ENCODE results near the gene CEP63.
A peak's percentile ranks its signal among the peaks of the same experiment; 100 is the strongest.

CEP63 gene

DNA sequence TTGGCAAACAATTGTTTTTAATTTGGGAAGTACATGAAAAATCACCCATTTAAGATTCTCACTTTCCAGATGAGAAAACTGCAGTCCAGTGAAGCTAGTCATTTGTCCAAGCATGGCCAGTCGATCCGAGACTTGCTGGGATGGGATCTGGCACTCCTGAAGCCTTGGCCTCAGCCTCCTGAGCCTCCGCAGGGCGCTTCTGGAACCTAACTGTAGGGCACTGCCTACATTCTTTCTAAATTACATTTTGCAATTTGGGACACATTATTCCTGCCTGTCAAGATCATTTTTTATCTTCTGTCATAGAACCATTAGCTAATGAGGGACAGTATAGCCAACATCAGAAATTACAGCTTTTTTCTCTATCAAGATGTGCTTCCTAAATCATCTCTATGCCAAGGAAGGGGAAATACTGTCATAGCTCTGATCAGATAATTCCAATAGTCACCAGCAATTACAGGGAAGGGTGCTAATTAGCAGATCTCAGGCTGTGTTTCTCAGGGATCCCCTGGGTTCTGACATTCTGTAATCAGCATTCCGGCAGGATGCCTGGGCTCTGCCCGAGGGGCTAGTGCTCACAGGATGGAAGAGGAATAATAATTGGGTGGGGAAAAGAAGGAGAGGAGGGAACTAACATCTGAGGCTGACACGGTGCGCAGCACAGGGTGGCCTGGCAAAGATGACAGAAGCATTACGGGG lies 28.3 kb upstream of the CEP63 start:
- no peak overlapping the region for H3K4me3 ChIP-seq (ENCODE audit: low read length)
- H3K4me1 ChIP-seq (ENCODE audit: control insufficient read depth, insufficient read depth, low read length) = peaks cover 2% of the 10 kb centered on the region
- no peak overlapping the region for H3K27ac ChIP-seq (ENCODE audit: low read depth, low read length)
- H3K36me3 ChIP-seq (ENCODE audit: control insufficient read depth, insufficient read depth, low read length) = no peaks in the 10 kb centered on the region
- no peaks in the 10 kb centered on the region for H3K27me3 ChIP-seq (ENCODE audit: control insufficient read depth, insufficient read depth, low read length)
- H3K9ac ChIP-seq (ENCODE audit: low read length) = no peak overlapping the region

DNA sequence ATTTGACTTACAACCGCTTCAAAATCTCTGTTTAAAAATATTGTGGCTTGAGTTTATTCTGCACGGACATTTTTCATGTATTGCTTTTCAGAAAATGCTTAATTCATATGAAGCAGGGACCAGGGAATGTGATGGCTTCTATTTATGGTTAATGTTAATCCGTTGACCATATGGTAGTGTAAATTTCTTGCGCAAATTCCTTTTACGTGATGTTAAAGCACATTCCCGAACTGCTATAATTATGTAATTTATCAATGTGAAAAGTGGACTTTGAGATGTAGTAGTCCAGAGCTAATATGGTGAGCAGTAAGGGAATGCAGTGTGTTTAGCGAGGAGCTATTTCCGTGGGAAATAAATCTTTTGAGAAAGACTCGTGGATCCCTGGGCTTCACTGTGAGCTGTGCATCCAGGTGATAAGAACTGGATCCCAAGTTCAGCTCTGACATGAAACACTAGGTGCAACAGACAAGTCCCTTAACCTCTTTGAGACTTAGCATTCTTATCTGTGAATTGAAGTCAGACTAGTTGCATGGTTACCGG lies 27.4 kb upstream of the CEP63 start:
- no peaks in the 10 kb centered on the region for H3K36me3 ChIP-seq (ENCODE audit: control insufficient read depth, insufficient read depth, low read length)
- H3K4me3 ChIP-seq (ENCODE audit: low read length) = no peak overlapping the region
- no peak overlapping the region for H3K27ac ChIP-seq (ENCODE audit: low read depth, low read length)
- peaks cover 11% of the 10 kb centered on the region for H3K4me1 ChIP-seq (ENCODE audit: control insufficient read depth, insufficient read depth, low read length)
- H3K27me3 ChIP-seq (ENCODE audit: control insufficient read depth, insufficient read depth, low read length) = no peaks in the 10 kb centered on the region
- no peak overlapping the region for H3K9ac ChIP-seq (ENCODE audit: low read length)

DNA sequence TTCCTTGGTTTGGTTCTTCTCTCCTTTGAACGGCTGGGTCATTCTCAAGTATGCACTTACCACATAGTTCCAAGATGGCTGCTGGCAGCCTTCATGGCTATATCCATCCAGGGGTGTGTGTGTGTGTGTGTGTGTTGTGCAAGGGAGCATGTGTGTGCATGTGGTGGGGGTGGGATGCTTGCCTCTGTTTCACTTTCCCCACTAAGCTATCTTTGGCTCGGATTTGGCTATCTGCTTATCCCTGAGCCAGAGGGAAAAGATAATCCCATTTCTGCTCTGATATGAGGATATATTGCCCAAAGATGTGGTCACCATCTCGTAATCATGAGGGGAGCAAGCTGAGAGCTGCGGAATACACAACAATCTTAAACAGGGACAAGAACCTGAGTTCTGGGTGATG lies 26.3 kb upstream of the CEP63 start:
- Histone ChIP-seq H3K36me3 (ENCODE audit: control insufficient read depth, insufficient read depth, low read length) (no peaks in the 10 kb centered on the region), H3K9ac (ENCODE audit: low read length) (no peak overlapping the region), H3K27me3 (ENCODE audit: control insufficient read depth, insufficient read depth, low read length) (no peaks in the 10 kb centered on the region), H3K4me3 (ENCODE audit: low read length) (no peak overlapping the region), H3K27ac (ENCODE audit: low read depth, low read length) (no peak overlapping the region), H3K4me1 (ENCODE audit: control insufficient read depth, insufficient read depth, low read length) (peaks cover 16% of the 10 kb centered on the region)

DNA sequence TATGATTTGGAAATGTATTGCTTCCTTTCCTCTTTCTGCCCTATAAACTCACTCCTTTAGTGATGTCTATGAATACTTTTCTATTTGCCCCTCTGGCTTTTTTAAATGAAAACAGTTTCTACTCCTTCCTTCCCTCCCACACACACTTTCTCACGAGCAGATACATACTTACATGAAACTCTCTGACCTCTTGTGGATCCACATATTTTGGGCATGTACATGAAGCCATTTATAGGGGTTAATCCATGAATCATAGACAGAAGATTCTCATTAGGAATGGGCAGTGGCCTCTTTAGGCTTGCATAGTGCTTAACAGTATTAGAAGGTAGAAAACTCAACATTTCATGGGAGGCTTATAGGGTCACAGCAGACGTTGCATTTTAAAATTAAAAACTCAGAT lies 24.9 kb upstream of the CEP63 start:
- H3K27me3 ChIP-seq (ENCODE audit: control insufficient read depth, insufficient read depth, low read length) = no peaks in the 10 kb centered on the region
- H3K4me3 ChIP-seq (ENCODE audit: low read length) = no peak overlapping the region
- no peak overlapping the region for H3K9ac ChIP-seq (ENCODE audit: low read length)
- no peaks in the 10 kb centered on the region for H3K36me3 ChIP-seq (ENCODE audit: control insufficient read depth, insufficient read depth, low read length)
- H3K4me1 ChIP-seq (ENCODE audit: control insufficient read depth, insufficient read depth, low read length) = peaks cover 20% of the 10 kb centered on the region
- H3K27ac ChIP-seq (ENCODE audit: low read depth, low read length) = peak overlapping the region; percentile 27

DNA sequence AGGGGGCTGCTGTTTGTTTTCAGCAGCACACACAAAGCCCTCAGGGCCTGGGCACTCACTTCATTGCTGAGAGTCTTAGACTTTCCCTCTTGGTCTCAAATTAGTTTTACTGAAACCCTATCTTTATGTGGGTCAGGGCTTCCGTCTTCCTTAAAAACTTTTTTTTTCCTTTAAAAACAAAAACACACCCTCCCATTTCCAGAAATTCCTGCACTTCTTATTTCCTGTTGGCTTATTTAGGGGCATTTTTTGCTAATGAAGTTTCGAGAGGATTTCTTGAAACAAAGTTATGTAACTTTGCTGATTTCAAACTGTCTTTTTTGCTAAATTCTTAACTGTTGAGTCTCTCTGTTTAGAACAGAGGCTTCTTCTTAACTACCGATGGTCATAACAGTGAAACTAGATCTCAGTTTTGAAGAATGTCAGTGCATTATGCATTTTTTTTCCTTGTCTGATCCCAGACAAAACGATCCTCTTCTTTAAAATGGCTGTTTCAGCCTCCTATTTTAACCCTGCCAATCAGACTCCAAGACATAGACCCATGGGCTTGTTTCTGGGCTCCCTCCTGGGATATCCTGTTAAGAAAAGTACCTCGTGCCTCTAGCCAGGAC lies 23.4 kb upstream of the CEP63 start:
- Histone ChIP-seq H3K4me3 (ENCODE audit: low read length) (no peak overlapping the region), H3K4me1 (ENCODE audit: control insufficient read depth, insufficient read depth, low read length) (peaks cover 20% of the 10 kb centered on the region), H3K36me3 (ENCODE audit: control insufficient read depth, insufficient read depth, low read length) (no peaks in the 10 kb centered on the region), H3K9ac (ENCODE audit: low read length) (no peak overlapping the region), H3K27ac (ENCODE audit: low read depth, low read length) (peak overlapping the region; percentile 84), H3K27me3 (ENCODE audit: control insufficient read depth, insufficient read depth, low read length) (no peaks in the 10 kb centered on the region)

DNA sequence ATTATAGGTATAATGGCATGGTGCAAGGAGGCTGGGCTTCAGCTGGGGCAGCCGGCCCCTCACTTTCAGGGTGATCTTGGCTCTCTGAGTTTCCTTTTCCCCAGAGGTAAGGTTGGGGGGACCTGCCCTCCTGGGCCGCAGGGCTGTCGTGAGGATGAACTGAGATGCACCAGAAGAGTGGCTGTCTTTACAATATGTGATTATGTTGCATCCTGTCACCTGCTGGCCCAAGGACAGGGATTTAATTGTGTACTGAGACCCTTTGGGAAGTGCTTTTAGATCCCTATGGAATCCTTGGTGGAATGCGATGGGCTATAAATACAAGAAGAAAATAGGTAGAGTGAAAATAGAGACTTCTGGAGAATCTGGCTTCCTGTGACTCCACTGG lies 22.2 kb upstream of the CEP63 start:
- H3K36me3 ChIP-seq (ENCODE audit: control insufficient read depth, insufficient read depth, low read length) = no peaks in the 10 kb centered on the region
- no peak overlapping the region for H3K9ac ChIP-seq (ENCODE audit: low read length)
- H3K4me1 ChIP-seq (ENCODE audit: control insufficient read depth, insufficient read depth, low read length) = peaks cover 20% of the 10 kb centered on the region
- H3K4me3 ChIP-seq (ENCODE audit: low read length) = peak overlapping the region; percentile 40
- H3K27ac ChIP-seq (ENCODE audit: low read depth, low read length) = peak overlapping the region; percentile 84
- H3K27me3 ChIP-seq (ENCODE audit: control insufficient read depth, insufficient read depth, low read length) = no peaks in the 10 kb centered on the region

DNA sequence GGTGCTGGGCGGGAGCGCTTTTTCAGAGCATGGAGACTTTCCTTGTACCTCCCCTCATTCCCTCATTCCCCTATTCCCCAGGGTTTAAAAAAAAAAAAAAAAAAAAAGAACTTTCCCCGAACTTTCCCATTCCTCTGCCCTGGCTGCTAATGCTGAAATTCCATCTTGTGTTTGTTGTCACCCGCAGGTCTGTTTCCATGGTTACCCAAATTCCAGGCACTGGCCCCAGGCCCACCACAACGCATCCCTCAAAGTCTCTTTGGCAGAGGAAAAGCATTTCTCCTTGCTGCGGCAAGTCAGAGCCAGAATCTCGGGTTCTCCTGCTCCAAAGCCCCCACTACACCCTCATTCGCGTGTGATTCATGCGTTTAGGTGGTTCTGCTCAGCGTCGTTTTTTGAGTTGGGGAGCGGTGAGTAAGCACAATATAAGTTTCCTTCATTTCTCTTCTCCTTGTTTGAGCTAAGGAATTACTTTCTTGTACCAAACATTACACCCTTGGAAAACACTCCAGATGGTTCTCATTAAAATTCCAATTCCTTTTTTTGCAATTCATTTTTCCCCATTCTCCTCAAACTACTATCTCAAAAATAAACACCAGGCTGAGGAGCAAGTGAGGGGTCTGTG lies 21.7 kb upstream of the CEP63 start:
- Histone ChIP-seq H3K9ac (ENCODE audit: low read length) (no peak overlapping the region), H3K27ac (ENCODE audit: low read depth, low read length) (peak overlapping the region; percentile 84), H3K4me3 (ENCODE audit: low read length) (no peak overlapping the region), H3K4me1 (ENCODE audit: control insufficient read depth, insufficient read depth, low read length) (peaks cover 20% of the 10 kb centered on the region), H3K27me3 (ENCODE audit: control insufficient read depth, insufficient read depth, low read length) (no peaks in the 10 kb centered on the region), H3K36me3 (ENCODE audit: control insufficient read depth, insufficient read depth, low read length) (no peaks in the 10 kb centered on the region)

DNA sequence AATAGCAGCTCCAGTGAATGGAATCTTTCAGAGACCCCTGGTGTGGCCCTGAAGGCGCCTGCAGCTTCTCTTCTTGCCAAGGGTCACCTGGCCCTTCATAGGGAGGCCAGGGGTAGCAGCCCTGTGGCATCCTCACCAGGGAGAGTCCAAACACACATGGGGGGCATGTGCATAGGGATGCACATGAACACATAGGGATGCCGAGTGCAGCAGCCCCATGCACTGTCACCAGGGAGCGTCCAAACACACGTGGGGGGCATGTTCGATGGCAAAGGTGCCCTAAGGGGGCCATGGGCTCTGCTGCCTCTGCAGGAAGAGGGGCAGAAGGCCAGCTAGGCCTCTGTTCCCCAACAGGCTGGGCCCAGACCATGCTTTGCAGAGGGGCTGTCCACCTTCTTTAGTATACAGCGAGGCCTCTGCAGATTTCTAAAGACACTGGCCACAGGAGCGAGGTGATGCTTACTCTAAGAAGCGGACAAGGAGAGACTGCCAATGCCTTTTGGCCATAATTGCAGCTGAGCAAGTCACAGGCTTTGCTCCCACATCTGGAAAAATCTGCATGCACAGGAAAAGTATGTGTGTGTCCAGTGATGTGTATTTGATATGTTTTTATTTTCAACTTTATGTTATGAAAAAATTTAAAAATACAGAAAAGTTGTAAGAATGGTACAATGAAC lies 21.0 kb upstream of the CEP63 start:
- no peaks in the 10 kb centered on the region for H3K36me3 ChIP-seq (ENCODE audit: control insufficient read depth, insufficient read depth, low read length)
- no peak overlapping the region for H3K4me3 ChIP-seq (ENCODE audit: low read length)
- no peaks in the 10 kb centered on the region for H3K27me3 ChIP-seq (ENCODE audit: control insufficient read depth, insufficient read depth, low read length)
- H3K9ac ChIP-seq (ENCODE audit: low read length) = no peak overlapping the region
- peaks cover 20% of the 10 kb centered on the region for H3K4me1 ChIP-seq (ENCODE audit: control insufficient read depth, insufficient read depth, low read length)
- H3K27ac ChIP-seq (ENCODE audit: low read depth, low read length) = peak overlapping the region; percentile 46

DNA sequence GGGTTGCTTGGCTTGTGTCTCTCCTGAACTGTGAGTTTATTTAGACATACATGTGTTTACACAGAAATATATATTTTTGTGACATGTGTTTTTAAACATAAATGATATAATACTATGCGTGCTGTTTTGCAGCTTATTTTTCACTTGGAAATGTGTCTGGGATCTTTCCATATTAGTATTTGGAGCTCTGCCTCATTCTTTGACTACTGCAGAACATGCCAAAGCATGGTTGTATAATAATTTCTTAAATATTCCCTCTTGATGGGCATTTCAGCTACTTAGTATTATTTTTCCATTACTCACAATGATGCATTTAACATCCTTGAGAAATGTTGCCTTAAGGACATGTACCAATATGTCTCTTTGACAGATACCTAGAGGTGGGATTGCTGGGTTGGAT lies 19.5 kb upstream of the CEP63 start:
- Histone ChIP-seq H3K9ac (ENCODE audit: low read length) (no peak overlapping the region), H3K27ac (ENCODE audit: low read depth, low read length) (no peak overlapping the region), H3K4me3 (ENCODE audit: low read length) (no peak overlapping the region), H3K27me3 (ENCODE audit: control insufficient read depth, insufficient read depth, low read length) (no peaks in the 10 kb centered on the region), H3K36me3 (ENCODE audit: control insufficient read depth, insufficient read depth, low read length) (no peaks in the 10 kb centered on the region), H3K4me1 (ENCODE audit: control insufficient read depth, insufficient read depth, low read length) (peaks cover 20% of the 10 kb centered on the region)

DNA sequence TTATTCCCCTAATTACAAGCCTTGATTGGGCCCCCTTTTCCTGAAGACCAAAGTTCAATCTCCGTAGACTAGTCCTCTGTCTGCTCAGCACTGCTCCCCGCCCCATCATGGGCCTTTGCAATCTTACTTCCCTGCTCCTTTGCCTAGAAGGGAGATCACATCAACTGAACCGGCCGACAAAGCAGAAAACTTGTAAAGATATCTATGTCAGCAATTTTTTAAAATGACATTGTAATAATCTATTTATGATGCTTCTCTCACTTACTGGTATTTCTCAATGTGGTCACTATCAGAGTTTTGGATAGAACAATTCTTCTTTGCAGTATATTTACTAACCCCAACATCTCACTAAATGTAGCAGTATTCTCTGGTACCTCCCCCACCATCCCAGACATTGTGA lies 17.3 kb upstream of the CEP63 start:
- Histone ChIP-seq H3K27ac (ENCODE audit: low read depth, low read length) (no peak overlapping the region), H3K27me3 (ENCODE audit: control insufficient read depth, insufficient read depth, low read length) (no peaks in the 10 kb centered on the region), H3K36me3 (ENCODE audit: control insufficient read depth, insufficient read depth, low read length) (no peaks in the 10 kb centered on the region), H3K4me1 (ENCODE audit: control insufficient read depth, insufficient read depth, low read length) (peaks cover 8% of the 10 kb centered on the region), H3K4me3 (ENCODE audit: low read length) (no peak overlapping the region), H3K9ac (ENCODE audit: low read length) (no peak overlapping the region)

DNA sequence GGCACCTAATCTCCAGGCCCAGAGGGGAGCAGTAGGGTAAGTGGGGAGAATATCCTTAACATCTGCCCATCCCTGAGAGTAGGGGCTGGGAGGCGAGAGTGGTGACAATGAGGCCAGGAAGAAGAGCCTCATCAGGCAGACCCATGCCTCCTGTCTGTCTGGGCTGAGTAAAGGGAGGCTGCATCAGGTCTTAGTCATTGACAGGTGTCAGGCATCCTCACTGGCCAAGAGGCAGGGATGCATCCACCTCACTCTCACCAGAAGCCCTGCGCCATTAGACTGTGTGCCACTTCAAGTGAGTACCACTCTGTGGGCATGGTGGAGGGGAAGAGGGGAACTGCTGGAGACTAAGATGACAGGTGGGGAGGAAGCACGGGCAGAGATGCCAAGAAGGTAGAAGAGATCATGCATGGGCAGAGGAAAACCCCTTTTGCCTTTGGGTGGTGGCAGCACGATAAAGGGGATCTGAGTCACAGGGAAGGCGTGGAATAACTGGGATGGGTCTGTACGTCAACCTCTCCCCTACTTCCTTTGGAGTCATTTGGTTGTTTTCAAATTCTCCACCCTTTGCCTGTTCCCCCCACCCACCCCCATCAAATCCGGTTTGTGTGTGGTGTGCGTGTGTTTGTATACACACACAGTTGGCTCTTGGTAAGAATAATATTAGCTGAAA lies 14.2 kb upstream of the CEP63 start:
- H3K4me1 ChIP-seq (ENCODE audit: control insufficient read depth, insufficient read depth, low read length) = no peaks in the 10 kb centered on the region
- no peaks in the 10 kb centered on the region for H3K27me3 ChIP-seq (ENCODE audit: control insufficient read depth, insufficient read depth, low read length)
- H3K4me3 ChIP-seq (ENCODE audit: low read length) = no peak overlapping the region
- H3K27ac ChIP-seq (ENCODE audit: low read depth, low read length) = no peak overlapping the region
- no peak overlapping the region for H3K9ac ChIP-seq (ENCODE audit: low read length)
- H3K36me3 ChIP-seq (ENCODE audit: control insufficient read depth, insufficient read depth, low read length) = no peaks in the 10 kb centered on the region

DNA sequence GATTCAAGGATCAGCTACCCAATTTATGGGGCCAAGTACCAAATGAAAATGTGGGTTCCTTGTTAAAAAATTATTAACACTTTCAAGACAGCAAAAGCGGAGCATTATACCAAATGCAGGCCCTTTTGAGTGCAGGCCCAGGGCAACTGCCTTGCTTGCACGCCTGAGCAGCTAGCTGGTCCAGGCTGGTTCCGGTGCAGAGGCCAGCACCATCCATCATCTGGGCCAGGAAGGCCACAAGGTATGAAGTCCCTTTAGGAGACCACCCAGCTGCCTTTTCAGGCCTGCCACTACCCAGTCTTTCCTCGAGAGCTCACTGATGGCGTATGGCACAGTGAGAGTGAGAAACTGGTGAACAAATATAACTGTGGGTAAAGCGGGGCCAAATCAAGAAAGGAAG lies 13.0 kb upstream of the CEP63 start:
- H3K36me3 ChIP-seq (ENCODE audit: control insufficient read depth, insufficient read depth, low read length) = no peaks in the 10 kb centered on the region
- H3K4me3 ChIP-seq (ENCODE audit: low read length) = no peak overlapping the region
- H3K27me3 ChIP-seq (ENCODE audit: control insufficient read depth, insufficient read depth, low read length) = no peaks in the 10 kb centered on the region
- H3K4me1 ChIP-seq (ENCODE audit: control insufficient read depth, insufficient read depth, low read length) = peaks cover 2% of the 10 kb centered on the region
- H3K27ac ChIP-seq (ENCODE audit: low read depth, low read length) = no peak overlapping the region
- no peak overlapping the region for H3K9ac ChIP-seq (ENCODE audit: low read length)

All from rectal smooth muscle tissue (tissue), 1 donor.